ENCODE data around the gene POLD1.

Gene POLD1

DNA sequence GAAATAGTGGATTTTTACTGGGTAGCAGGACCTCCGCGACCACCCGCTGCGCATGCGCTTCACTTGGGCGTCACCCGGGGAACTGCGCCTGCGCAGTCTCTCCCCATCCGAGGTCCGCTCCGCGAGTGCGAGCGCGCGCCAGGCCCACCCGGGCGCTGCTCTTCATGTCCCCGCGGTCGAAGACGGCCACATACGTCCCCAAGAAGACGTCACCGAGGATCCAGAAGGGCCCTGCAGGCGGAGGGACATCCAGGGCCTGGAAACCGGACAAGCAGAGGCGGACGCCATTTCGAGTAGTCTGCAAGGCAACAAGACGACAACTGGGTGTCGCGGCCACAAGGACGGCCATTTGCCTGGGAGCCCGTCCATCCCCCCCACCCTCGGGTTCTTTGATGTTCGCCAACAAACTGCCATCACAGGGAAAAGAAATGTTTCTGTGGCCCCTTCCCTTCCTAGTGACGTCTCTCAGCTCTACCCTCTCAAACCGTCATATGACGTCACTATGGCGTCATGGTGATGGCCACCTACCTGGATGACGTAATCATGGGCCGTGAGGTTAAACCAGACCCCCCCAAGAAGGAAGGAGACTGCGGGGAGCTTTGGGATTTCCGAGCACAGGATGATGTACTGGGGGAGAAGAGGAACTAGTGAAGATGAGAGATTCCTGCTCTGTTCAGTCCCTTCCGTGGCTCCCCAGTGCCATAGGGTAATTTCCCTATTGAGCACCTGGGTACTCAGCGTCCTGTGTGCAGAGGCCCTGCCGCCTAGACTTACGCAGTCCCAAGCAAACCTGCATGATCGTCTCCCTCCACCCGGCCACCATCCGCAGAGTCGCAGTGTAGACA is 25.4 kb upstream of the POLD1 start:
- Histone ChIP-seq H3K36me3 (no peaks in the 10 kb centered on the region), H3K27me3 (ENCODE audit: insufficient read depth, low read depth, severe bottlenecking) (no peaks in the 10 kb centered on the region), H3K9me3 (ENCODE audit: severe bottlenecking) (no peaks in the 10 kb centered on the region), H3K27ac (no peak overlapping the region), H3K4me3 (ENCODE audit: low read depth, low read length) (no peak overlapping the region)
- DNase-seq = no peak
- TF ChIP-seq, protein P1, sequence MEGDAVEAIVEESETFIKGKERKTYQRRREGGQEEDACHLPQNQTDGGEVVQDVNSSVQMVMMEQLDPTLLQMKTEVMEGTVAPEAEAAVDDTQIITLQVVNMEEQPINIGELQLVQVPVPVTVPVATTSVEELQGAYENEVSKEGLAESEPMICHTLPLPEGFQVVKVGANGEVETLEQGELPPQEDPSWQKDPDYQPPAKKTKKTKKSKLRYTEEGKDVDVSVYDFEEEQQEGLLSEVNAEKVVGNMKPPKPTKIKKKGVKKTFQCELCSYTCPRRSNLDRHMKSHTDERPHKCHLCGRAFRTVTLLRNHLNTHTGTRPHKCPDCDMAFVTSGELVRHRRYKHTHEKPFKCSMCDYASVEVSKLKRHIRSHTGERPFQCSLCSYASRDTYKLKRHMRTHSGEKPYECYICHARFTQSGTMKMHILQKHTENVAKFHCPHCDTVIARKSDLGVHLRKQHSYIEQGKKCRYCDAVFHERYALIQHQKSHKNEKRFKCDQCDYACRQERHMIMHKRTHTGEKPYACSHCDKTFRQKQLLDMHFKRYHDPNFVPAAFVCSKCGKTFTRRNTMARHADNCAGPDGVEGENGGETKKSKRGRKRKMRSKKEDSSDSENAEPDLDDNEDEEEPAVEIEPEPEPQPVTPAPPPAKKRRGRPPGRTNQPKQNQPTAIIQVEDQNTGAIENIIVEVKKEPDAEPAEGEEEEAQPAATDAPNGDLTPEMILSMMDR (IDR thresholded peaks at IDR 0.05; ENCODE audit: low read depth, low read length) = no peak

DNA sequence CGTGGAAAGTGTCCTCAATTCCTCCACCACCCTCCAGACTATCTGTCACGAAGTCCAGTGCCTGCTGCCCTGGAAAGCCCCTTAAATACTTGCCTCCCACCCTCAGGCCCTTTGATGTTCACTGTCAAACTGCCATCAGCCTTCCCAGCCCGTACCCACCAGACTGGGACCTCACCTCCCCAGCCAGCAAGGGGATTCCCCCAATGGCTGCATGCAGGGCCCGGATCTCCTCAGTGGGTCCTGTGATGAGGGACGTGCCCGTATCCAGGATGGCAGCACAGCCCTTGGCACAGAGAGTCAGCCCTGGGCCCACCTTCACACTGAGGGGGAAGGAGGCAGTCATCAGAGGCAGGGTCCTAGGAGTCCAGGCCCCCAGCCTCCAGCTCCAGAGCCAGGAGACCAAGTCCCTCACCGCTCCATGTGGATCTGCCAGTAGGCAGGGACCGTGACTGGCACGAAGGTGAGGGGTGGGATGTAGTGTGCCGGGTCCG is 24.8 kb upstream of the POLD1 start:
- H3K4me3 ChIP-seq (ENCODE audit: low read depth, low read length) = no peak overlapping the region

DNA sequence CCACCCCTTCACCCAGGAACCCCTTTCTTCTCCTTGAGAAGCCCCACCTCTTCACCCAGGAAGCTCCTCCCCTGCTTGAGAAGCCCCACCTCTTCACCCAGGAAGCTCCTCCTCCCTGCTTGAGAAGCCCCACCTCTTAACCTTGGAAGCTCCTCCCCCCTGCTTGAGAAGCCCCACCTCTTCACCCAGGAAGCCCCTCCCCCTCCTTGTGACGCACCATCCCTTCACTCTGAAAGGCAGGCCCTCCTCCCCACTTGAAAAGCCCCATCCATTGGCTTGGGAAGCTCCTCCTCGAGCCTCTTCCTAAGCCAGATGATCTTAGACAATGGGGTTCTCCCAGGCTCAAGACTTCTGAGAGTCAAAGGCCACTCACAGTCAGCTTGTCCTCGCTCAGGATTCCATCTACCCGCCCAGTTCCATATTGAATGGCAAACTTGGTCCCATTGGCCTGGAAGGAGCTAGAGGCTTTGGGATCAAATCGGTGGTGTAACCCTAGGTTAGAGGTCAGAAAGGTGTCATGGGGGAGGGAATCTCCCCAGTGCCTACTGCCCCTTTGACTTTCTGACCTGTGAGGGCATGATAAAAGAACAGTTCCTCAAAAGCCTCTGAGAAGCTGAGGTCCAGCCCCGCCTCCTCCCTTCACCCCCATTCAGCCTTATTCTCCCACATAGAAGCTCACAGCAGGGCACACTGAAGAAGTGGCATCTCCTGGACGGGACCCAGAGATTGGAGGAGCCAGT is 22.7 kb upstream of the POLD1 start:
- H3K27ac ChIP-seq = no peak overlapping the region
- no peak overlapping the region for H3K4me3 ChIP-seq (ENCODE audit: low read depth, low read length)
- H3K9me3 ChIP-seq (ENCODE audit: severe bottlenecking) = no peaks in the 10 kb centered on the region
- H3K27me3 ChIP-seq (ENCODE audit: insufficient read depth, low read depth, severe bottlenecking) = no peaks in the 10 kb centered on the region
- TF ChIP-seq, protein P1 (IDR thresholded peaks at IDR 0.05; ENCODE audit: low read depth, low read length) = no peak
- H3K36me3 ChIP-seq = no peaks in the 10 kb centered on the region
- DNase-seq = no peak

More for the DNA sequence above, 24.8 kb upstream of the POLD1 start:
- H3K9me3 ChIP-seq (ENCODE audit: severe bottlenecking) = no peaks in the 10 kb centered on the region
- H3K27me3 ChIP-seq (ENCODE audit: insufficient read depth, low read depth, severe bottlenecking) = no peaks in the 10 kb centered on the region
- H3K36me3 ChIP-seq = no peaks in the 10 kb centered on the region
- DNase-seq = no peak
- H3K27ac ChIP-seq = no peak overlapping the region
- TF ChIP-seq, protein P1 (IDR thresholded peaks at IDR 0.05; ENCODE audit: low read depth, low read length) = no peak

DNA sequence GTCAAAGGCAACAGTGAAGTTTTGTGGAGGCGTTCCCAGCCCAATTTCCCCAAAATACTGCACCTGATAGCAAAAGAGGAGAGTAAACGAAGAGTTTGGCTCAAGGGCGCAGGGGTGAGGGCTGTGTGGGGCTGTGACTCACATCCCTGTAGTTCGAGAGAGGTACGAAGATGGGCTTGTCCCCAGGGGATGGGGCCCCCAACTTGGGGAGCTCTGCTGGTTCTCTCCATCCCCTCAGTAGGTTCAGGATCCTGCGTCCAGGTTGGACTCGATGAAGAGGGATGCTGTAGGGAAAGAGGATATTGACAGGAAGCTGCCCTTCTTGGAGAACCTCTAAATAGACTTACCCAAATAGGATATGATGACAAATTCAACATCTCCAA is 22.1 kb upstream of the POLD1 start:
- H3K27me3 ChIP-seq (ENCODE audit: insufficient read depth, low read depth, severe bottlenecking) = no peaks in the 10 kb centered on the region
- H3K27ac ChIP-seq = no peak overlapping the region
- TF ChIP-seq, protein P1 (IDR thresholded peaks at IDR 0.05; ENCODE audit: low read depth, low read length) = no peak

DNA sequence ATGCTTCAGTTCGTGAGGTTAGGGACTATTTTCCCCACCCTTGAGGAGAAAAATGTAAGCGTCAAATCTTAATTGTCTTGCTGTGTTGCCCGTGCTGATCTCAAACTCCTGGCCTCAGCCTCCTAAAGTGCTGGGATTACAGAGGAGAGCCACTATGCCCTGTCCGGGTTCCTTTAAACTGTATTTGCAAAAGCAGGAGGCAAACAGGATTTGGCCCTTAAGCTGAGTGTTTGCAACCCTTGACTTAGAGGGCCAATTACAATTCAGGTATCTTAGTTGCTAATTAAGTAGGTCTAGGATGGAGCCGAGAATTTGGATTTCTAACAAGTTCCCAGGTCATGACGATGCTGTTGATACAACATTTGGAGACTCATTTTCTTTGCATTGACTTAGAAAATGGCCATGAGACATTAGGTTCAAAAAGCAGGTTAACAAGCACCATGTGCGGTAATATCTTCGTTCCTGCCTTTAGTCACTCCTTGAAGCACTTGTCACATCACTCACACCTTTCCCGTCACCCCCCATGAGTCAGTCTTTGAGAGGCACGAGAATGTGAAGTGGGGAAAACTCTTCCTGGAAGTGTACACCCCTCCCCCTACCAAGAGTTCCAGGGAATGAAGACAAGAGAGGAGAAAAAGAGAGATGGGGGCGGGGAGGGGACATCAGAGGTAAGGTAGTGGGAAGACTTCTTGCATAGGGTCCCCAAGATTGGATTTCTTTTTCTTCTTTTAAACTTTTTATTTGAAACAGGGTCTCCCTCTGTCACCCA is 21.3 kb upstream of the POLD1 start:
- H3K27ac ChIP-seq = no peak overlapping the region
- H3K36me3 ChIP-seq = no peaks in the 10 kb centered on the region
- H3K9me3 ChIP-seq (ENCODE audit: severe bottlenecking) = no peaks in the 10 kb centered on the region
- no peak for DNase-seq
- no peak overlapping the region for H3K4me3 ChIP-seq (ENCODE audit: low read depth, low read length)
- no peaks in the 10 kb centered on the region for H3K27me3 ChIP-seq (ENCODE audit: insufficient read depth, low read depth, severe bottlenecking)
- TF ChIP-seq, protein P1 (IDR thresholded peaks at IDR 0.05; ENCODE audit: low read depth, low read length) = no peak

More for the DNA sequence above, 22.1 kb upstream of the POLD1 start:
- no peaks in the 10 kb centered on the region for H3K9me3 ChIP-seq (ENCODE audit: severe bottlenecking)
- no peaks in the 10 kb centered on the region for H3K36me3 ChIP-seq
- no peak overlapping the region for H3K4me3 ChIP-seq (ENCODE audit: low read depth, low read length)
- no peak for DNase-seq
